ENCODE data around the gene C10orf71.

GRCh38 chr10:49324711-49325110, 25.7 kb downstream of the C10orf71 start:
- no peak for TF ChIP-seq POLR2A (IDR thresholded peaks at IDR 0.05; ENCODE audit: low read length)
- no peak for TF ChIP-seq GATA1 (IDR thresholded peaks at IDR 0.05; ENCODE audit: low read depth, low read length)

All from erythroblast (primary cell).